SK-N-MC (cell line): Measurements from ENCODE around the gene BHLHA15.
A peak's percentile ranks its signal among the peaks of the same experiment; 100 is the strongest.

Experiments
- DNase-seq: peaks from one replicate; pipeline ENCODE4 v3.0.0-alpha.2; 2011; ENCODE audit warnings: low read depth, low spot score
- H3K27ac ChIP-seq: fragments of 200-600 bp; sonication (generic); 2 replicates; pipeline ENCODE4 v1.5.1; 2016; ENCODE audit warnings: mixed run types
- H3K36me3 ChIP-seq: fragments of 200-600 bp; sonication (generic); 2 replicates; pipeline ENCODE4 v1.6.1; 2017; ENCODE audit warnings: antibody characterized with exemption, low read length, mixed read lengths; ENCODE audit not compliant: insufficient read depth
- H3K4me3 ChIP-seq: fragments of 200-600 bp; sonication (generic); 2 replicates; pipeline ENCODE4 v1.5.1; 2016
- H3K9ac ChIP-seq: fragments of 200-600 bp; sonication (generic); 2 replicates; pipeline ENCODE4 v1.8.0; 2017; ENCODE audit warnings: mixed run types, mixed read lengths; ENCODE audit not compliant: insufficient read length
- H3K9me3 ChIP-seq: fragments of 200-600 bp; sonication (generic); 2 replicates; pipeline ENCODE4 v1.6.1; 2017; ENCODE audit warnings: low read depth, mild to moderate bottlenecking, antibody characterized with exemption, low read length, moderate library complexity, mixed read lengths
- EZH2 ChIP-seq: fragments of 200-600 bp; sonication (generic); IDR thresholded peaks from one replicate; pipeline ENCODE4 v1.6.1; 2017; ENCODE audit warnings: antibody characterized with exemption
- FOXP2 ChIP-seq: optimal IDR thresholded peaks from 2 replicates; pipeline ENCODE3; 2011; ENCODE audit warnings: mild to moderate bottlenecking, moderate library complexity; ENCODE audit not compliant: insufficient read depth; ENCODE audit errors: extremely low read length, control extremely low read depth
- POLR2AphosphoS5 ChIP-seq: IDR thresholded peaks from 2 replicates; pipeline ENCODE4 v1.6.1; 2012; ENCODE audit warnings: mild to moderate bottlenecking, low read depth, low read length, borderline replicate concordance

BHLHA15 gene

GRCh38 chr7:98252425-98253054, 41.3 kb downstream of the BHLHA15 start:
- no peaks in the 10 kb centered on the region for H3K9me3 ChIP-seq
- no peak for DNase-seq
- no peaks in the 10 kb centered on the region for H3K36me3 ChIP-seq
- no peak overlapping the region for H3K27ac ChIP-seq
- peak overlapping the region; percentile 78 for H3K9ac ChIP-seq
- peak overlapping the region; percentile 97 for H3K4me3 ChIP-seq
- TF ChIP-seq EZH2, result no peak
- TF ChIP-seq FOXP2, result no peak
- no peak for TF ChIP-seq POLR2AphosphoS5

GRCh38 chr7:98254516-98254915, 43.3 kb downstream of the BHLHA15 start:
- Histone ChIP-seq H3K36me3 (no peaks in the 10 kb centered on the region), H3K4me3 (no peak overlapping the region), H3K9me3 (no peaks in the 10 kb centered on the region), H3K27ac (no peak overlapping the region), H3K9ac (no peak overlapping the region)
- no peak for TF ChIP-seq EZH2
- TF ChIP-seq POLR2AphosphoS5, result no peak
- no peak for TF ChIP-seq FOXP2
- no peak for DNase-seq

- no peak overlapping the region for H3K9ac ChIP-seq
- DNase-seq, result no peak
- no peak for TF ChIP-seq FOXP2
- no peak for TF ChIP-seq EZH2
- TF ChIP-seq POLR2AphosphoS5, result no peak
- no peaks in the 10 kb centered on the region for H3K36me3 ChIP-seq
- H3K27ac ChIP-seq, result no peak overlapping the region
- no peak overlapping the region for H3K4me3 ChIP-seq
- no peaks in the 10 kb centered on the region for H3K9me3 ChIP-seq
These were observed 43.8 kb downstream of the BHLHA15 start for GRCh38 chr7:98254951-98255610.

GRCh38 chr7:98256431-98256830, 45.2 kb downstream of the BHLHA15 start:
- Histone ChIP-seq H3K27ac (no peak overlapping the region), H3K9me3 (no peaks in the 10 kb centered on the region), H3K4me3 (no peak overlapping the region), H3K9ac (no peak overlapping the region), H3K36me3 (no peaks in the 10 kb centered on the region)
- DNase-seq, result no peak
- no peak for TF ChIP-seq POLR2AphosphoS5
- no peak for TF ChIP-seq EZH2
- TF ChIP-seq FOXP2, result no peak

- no peak for DNase-seq
- no peak overlapping the region for H3K27ac ChIP-seq
- TF ChIP-seq POLR2AphosphoS5 (no peak), FOXP2 (no peak), EZH2 (no peak)
These were observed 46.5 kb downstream of the BHLHA15 start for GRCh38 chr7:98257701-98258100.

More at GRCh38 chr7:98257701-98258100, 46.5 kb downstream of the BHLHA15 start:
- Histone ChIP-seq H3K36me3 (no peaks in the 10 kb centered on the region), H3K9me3 (no peaks in the 10 kb centered on the region), H3K9ac (no peak overlapping the region), H3K4me3 (no peak overlapping the region)
